NCI-H1105 treated with DMSO at 0.1 percent for 48 hours (cell line): ENCODE measurements around the gene PCDHGA1.

Source experiments
- DNase-seq: peaks from one replicate; lab custom pipeline; 2025; lab: John Stamatoyannopoulos, UW

PCDHGA1 gene

DNA sequence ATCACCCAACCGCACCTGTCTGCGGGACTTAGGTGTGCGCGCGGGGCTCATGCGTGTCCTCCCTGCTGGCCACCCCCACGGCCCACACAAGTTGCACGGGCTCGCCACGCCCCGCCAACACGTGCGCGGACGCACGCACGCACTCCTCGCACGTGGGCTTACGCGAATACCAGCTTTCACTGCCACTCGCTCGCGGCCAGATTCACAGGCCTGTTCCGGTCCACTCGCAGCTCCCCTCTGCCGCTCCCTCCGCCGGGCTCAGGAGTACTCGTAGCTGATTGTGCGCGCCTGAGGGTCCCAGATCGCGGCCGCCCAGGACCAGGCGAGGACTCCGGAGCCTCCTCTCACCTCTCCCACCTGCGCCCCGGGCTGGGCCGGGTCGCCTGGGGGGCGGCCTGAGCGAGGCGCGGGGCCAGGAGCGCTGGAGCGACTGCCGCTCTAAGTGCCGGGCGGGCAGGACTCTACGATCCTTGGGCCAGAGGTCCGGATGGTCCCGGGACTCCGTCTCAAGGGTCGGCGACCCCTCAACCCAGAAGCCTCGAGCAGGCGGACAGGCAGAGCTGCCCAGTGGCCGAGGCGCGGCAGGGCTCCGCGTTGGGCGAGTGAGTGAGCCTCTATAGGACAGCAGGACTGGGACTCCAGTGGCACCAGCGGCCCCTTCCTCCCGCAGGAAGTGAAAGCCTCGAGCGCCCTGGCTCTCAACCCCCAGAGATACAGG lies 162.0 kb downstream of the PCDHGA1 start:
- no peak for DNase-seq

DNA sequence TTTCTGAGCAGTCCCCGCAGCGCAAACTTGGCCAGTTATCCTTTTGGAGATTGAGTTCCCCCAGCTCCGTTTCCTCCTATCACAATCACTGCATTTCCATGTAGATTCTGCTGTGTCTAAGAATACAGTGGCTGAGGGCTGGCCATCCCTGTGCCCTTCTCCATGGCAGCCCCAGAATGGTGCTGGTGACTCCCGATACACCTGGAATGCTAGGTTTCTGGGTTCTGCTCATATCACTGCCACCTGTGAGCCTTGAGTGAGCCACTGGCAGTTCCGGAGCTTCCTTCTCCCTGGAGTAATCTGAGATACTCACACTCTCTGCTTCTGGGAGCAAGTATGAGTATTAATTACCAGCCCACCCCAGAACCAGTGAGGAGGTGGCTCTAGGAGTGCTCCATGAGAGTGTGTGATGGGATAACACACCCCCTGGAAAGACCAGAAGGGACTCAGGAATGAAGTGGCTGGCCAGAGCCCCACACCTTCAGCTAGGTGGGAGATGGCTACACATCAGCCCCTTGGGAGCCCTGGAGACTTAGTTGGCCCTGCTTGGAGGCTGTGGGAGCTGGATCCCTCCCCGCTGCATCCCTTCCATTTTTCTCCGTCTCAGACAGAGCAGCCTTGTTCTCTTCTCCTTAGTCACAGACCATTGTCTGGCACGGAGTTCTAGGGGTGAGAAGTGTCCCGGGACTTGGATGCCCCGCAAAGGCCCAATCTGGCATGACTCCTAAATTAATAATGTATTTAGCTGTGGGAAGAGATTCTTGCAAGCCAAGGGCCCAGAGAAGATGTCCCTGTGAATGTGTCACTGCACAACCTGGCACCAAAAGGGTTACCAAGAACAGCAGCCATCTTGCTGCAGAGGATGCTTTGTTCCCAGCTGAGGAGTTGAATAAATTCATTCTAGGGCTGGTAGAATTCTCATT lies 163.4 kb downstream of the PCDHGA1 start:
- no peak for DNase-seq

DNA sequence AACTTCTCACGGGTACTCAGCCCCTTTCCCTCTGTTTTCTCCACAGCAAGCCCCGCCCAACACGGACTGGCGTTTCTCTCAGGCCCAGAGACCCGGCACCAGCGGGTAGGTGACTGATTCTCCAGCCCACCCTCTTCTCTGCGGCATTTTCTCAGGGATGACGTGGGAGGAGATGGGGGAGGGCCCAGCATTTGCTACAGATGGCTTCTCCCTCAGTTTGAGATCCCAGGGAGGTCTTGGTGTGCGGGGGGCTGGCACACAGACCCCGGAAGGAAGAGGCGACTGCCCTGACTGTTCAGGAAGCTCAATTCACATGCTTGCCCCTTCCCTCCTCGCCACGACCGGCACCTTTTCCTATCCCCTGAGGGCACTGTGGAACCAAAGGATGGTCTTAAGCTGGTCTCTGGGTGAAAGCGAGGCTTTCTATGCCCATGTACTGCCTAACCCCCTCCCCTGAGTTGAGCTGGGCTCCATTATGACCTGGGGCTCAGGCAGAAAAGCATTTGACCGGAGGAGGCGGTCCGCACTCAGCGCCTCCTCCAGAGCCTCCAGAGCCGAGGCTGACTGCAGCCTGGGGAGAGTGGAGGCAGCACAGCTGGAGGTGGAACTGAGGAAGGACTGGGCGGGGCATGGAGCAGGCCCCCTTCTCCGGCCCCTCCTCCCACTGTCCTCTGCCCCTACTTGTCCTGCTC lies 164.6 kb downstream of the PCDHGA1 start:
- no peak for DNase-seq

DNA sequence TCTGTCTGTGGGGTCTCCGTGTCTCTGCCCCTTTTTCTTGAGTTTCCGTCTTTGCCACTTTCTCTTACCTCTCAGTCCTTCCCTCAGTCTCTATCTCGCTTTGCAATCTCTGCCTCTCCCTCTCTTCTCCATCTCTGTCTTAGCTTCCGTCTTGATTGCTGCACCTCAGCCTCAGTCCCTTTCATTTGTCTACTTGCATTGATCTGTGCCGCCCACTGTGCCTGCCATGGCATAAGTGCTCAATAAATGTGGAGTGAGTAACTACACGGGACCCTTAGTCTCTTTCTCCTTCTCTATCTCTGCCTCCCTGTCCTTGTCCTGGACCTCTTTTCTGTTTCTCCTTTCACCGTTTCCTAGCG lies 165.1 kb downstream of the PCDHGA1 start:
- DNase-seq = no peak

DNA sequence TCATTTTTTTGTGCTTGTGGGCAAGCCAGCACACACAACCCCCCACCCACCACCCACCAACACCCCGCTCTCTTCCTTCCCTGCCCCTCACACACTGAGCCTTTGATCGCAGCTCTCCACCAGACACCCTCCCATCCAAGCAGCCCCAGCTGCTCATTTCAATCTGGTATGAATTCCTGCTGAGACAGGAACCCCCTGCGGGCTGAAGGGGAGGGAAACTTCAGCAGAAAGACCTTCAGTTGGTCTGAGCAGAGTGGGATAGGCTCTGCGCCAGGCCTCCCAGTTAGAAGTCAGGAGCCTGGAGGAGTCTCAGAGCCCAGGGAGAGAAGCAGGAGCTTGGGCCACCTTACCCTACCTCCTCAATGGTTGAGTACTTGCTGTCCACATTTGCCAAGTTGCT lies 165.7 kb downstream of the PCDHGA1 start:
- DNase-seq = no peak

DNA sequence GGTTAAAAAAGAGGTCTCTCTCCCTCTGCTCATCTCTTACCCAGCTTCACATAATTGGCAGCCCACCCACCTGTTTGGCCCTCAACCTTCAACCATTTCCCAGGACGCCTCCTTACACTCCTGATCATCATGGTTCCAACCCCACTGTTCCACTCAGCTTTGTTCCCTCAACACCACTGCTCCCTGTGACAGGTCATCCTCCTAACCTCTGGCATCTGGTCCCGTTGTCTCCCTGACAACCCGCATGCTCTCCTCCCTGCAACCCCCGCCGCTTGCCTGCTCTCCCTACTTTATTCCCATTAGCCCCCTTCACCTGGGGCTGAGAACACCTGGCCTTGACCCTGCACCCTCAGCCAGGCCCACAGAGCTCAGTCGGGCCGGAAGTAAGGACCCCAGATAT lies 171.4 kb downstream of the PCDHGA1 start:
- no peak for DNase-seq

DNA sequence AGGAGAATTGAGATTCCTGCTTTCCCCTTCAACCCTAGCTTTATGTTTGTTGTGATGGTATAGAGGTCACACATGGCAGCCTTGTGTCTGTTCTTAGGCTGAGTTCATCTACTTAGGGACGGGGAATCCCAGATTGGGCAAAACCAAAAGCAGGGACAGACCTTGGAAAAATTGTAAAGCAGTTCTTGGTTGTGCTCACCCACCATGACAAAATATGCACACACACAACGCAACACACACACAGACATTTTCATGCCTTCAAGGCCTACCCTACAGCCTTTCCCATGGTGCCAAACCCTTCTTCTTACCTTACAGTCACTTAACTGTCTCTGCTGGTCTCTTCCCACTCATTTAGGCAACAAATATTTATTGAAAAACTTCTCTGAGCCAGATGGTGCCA lies 173.4 kb downstream of the PCDHGA1 start:
- no peak for DNase-seq

DNA sequence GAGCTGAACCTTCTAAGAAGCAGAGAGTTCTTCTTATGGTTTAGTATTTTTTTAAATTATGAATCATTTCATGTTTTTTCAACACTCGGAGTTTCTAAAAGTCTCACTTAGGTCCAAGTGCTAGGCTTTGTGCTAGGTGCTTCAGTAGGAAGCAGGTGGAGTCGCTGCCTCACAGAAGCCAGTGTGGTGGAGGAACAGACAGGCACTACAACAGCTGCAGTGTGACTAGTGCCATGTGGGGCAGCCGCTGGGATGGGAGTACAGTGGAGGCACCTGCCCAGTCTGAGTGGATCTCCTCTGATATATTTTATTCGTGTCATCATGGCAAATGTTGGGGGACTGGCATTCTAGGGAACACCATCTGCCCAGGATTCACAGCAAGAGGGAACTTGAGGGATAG lies 173.9 kb downstream of the PCDHGA1 start:
- DNase-seq = no peak

DNA sequence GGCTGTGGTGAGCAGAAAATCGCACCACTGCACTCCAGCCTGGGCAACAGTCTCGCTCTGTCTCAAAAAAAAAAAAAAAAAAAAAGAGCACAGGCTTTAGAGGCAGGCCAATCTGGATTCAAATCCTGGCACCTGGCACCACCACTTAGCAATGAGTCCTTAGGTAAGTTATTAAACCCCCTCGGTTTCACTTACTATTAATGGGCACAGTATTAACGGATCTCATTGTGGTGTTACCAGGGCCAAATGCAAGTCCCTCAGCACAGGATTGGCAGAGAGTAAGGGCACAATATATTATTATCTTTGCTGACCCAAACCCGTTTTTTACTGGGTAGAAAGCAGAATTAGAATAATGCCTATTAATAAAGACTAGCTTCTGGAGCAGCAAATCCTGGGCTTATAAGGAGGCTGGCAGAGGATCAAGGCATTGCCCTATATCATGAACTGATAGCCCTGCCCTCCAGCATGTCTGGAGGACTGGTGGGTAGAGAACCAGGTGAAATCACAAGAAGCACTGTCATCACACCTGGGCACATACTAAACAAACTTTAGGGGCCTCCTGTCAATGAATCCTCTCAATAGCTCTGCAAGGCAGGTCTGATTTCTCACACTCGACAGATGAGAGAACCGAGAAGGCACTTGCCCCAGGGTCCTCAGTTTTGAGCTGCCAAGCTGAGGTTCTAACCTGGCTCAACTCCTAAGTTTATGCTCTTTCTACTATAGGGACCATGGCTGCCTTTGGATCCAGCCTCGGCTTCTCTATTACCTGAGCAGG lies 176.3 kb downstream of the PCDHGA1 start:
- no peak for DNase-seq

DNA sequence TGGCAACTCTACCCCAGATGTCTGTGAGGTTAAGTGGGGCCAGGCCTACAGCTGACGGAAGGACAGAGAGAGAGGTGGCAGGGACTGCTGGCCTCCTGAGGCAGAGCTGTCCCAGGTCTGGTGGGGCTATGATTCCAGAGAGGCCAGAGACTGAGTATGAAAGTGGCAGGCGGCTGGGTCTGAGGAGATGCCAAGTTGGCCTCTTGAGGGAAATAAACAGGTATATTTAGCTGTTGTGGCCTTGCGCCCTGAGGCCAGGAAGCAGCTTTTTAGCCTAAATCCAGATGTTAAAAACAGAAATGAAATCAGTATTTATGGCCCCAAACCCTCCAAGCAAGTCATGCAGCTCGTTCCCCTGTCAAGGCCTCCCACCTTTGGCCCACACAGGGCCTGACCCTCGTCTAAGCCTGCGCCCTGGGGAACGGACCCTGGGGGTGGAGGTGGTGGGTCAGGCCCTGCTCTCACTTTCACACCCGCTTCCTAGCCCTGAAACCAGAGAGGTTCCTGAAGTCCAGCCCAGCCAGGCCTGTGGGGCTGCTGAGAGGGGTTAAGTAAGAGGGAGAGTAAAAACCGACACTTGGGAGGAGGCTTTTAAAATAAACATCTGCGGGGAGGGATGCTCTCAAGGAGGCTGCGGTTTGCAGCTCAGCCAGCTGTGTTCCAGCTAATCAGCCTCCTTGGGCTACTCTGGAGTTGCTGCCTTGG lies 177.2 kb downstream of the PCDHGA1 start:
- DNase-seq = no peak

DNA sequence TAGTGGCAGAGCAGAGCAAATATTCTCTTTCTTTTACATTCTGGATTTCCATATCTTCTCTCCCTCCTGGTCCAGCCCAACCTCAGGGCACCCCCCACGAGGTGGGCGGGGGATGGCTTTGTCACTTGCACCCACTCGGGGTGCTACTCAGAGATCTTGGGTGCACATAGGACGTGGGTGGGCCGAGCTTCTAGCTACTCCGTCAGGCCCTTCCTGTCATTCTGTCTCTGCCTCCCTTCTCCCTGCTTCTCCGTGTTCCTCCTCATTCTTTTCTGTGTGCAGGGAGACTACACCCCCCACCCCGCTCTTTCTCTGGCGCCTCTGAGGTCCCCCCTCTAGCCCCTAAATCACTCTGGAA lies 178.1 kb downstream of the PCDHGA1 start:
- no peak for DNase-seq

DNA sequence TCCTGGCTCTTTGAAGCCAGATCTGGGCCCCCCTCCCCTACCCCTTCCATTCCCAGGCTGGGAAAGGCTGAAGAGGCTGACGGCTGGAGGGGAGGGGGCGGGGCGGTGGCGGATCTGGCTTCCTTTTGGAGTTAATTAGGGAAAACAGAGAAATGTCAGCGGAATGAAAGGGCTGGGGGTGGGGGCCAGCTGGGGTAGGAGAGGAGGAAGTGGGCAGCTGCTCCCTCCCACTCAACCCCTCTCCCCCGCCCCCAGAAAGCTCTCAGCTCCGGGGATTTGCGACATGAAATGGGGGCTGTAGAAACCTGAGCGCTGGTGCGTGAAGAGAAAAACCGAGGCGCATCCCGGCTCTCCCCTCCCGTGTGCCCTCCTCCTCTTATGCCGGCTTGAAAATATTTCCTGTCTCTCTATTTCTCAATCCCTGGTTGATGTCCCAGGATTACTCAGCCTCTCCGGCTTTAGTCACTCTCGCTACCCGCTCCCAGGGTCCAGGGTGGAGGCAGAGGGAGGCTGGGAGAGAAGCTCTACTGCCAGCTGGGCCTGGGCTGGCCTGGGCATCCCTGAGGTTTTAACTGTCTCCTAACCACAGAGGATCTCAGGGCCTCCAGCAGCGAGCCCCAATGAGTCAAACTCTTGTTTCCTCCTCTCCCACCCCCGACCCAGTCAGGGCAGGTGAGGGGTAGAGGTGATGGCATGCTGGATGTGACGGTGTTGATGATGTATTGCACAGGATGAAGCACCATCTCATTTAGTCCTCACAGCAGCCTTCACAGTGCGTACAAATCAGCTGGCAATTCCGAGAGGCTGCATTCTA lies 178.7 kb downstream of the PCDHGA1 start:
- peak; percentile 31 for DNase-seq

DNA sequence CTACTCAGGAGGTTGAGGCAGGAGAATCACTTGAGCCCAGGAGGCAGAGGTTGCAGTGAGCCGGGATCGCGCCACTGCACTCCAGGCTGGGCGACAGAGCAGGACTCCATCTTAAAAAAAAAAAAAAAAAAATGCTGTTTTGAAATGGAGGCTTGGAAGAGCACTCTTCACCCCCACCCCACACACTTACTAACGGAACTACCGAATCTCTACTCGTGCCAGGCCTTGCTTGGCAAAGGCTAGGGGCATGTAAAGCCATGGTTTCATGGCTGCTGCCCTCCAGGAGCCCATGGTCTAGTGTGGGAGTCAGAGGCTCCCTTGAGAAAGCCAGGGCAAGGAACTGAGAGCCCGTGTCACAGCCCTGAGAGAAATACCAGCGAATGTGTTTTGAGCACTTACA lies 179.8 kb downstream of the PCDHGA1 start:
- DNase-seq = no peak

DNA sequence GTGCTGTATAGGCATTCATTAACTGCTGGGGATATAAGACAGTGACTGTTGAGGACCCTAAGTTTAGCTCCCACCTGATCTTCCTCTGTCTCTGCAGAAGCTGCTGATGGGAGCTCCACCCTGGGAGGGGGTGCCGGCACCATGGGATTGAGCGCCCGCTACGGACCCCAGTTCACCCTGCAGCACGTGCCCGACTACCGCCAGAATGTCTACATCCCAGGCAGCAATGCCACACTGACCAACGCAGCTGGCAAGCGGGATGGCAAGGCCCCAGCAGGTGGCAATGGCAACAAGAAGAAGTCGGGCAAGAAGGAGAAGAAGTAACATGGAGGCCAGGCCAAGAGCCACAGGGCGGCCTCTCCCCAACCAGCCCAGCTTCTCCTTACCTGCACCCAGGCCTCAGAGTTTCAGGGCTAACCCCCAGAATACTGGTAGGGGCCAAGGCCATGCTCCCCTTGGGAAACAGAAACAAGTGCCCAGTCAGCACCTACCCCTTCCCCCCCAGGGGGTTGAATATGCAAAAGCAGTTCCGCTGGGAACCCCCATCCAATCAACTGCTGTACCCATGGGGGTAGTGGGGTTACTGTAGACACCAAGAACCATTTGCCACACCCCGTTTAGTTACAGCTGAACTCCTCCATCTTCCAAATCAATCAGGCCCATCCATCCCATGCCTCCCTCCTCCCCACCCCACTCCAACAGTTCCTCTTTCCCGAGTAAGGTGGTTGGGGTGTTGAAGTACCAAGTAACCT lies 180.7 kb downstream of the PCDHGA1 start:
- no peak for DNase-seq

DNA sequence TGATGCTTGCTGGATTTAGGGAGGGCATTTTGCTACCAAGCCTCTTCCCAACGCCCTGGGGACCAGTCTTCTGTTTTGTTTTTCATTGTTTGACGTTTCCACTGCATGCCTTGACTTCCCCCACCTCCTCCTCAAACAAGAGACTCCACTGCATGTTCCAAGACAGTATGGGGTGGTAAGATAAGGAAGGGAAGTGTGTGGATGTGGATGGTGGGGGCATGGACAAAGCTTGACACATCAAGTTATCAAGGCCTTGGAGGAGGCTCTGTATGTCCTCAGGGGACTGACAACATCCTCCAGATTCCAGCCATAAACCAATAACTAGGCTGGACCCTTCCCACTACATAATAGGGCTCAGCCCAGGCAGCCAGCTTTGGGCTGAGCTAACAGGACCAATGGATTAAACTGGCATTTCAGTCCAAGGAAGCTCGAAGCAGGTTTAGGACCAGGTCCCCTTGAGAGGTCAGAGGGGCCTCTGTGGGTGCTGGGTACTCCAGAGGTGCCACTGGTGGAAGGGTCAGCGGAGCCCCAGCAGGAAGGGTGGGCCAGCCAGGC lies 181.5 kb downstream of the PCDHGA1 start:
- DNase-seq = no peak

DNA sequence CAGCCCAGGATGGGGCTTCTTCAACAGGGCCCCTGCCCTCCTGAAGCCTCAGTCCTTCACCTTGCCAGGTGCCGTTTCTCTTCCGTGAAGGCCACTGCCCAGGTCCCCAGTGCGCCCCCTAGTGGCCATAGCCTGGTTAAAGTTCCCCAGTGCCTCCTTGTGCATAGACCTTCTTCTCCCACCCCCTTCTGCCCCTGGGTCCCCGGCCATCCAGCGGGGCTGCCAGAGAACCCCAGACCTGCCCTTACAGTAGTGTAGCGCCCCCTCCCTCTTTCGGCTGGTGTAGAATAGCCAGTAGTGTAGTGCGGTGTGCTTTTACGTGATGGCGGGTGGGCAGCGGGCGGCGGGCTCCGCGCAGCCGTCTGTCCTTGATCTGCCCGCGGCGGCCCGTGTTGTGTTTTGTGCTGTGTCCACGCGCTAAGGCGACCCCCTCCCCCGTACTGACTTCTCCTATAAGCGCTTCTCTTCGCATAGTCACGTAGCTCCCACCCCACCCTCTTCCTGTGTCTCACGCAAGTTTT lies 182.1 kb downstream of the PCDHGA1 start:
- peak; percentile 52 for DNase-seq

DNA sequence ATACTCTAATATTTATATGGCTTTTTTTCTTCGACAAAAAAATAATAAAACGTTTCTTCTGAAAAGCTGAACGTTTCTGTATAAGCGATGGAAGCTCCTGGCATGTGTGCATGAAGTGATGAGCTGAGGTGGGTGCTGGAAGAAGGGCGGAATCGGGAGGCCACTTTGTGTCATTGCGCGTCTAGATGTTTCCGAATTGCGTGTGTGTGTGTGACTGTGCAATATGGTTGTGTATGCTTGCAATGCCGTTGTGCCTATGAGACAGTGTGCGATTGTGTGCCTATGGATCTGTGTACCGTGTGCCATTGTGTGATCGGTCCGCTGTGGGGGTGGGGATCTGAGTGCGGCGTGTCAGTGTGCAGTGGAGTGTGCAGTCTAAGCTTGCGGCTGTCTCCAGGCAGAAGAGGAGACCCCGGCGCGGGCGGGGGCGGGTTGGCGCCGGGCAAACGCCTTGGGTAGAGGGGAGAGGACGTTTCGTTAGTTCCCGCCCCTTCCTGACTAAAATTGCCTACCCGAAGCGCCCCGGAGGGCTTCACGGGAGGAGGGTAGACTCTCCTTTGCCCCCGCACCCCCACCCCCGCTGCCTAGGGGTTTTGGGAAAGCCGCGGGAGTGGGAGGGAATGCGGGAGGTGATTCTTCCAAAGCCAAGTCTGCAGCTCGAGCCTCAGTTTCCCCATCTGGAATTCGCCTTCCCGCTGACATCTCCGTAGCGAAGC lies 182.8 kb downstream of the PCDHGA1 start:
- peak; percentile 27 for DNase-seq

DNA sequence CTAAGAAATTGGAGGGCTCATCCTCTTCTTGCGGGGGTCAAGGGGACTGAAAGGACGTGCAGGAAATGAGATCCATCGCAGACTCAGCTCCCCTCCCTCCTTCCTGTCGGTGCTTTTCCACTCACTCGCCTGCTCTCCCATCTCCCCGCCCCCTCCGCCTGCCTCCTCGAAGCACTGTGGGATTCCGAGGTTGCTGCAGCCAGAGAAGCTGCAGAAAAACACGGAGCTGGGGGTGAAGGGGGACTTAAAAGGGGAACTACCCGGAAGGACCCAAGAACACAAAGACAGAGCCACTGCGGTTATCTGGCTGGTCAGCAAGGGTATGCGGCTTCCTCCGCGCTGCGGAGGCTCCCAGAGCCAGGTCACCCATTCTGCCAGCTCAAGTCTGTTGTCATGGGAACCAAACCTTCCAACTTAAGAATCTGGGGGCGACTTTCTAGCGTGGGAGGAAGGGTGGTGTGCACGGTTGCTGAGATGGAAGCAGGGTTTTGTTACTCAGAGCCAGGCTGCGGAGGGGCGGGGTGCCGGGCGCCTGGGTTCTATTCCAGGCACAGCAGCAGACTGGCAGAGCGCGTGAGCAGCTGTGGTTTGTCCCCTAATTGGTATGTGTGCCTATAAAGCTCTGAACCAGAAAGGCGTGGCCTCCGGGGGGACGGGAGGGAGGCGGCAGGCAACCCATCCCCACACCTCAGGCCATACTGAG lies 183.5 kb downstream of the PCDHGA1 start:
- DNase-seq = peak; percentile 38
